Measurements from ENCODE around the gene ACVRL1.

ACVRL1 gene

GRCh38 chr12:51959921-51960320, 52.6 kb downstream of the ACVRL1 start:
- no peaks in the 10 kb centered on the region for H3K27me3 ChIP-seq (replicated peaks; ENCODE audit: insufficient read depth, low read length)
- DNase-seq: no peak
- H3K4me2 ChIP-seq (ENCODE audit: low read depth, low read length): no peak overlapping the region
- H4K20me1 ChIP-seq (ENCODE audit: insufficient read depth, low read length): no peaks in the 10 kb centered on the region
- no peaks in the 10 kb centered on the region for H3K9me2 ChIP-seq (replicated peaks; ENCODE audit: insufficient read depth, low read length)
- no peaks in the 10 kb centered on the region for H3K79me2 ChIP-seq (ENCODE audit: low read length)
- TF ChIP-seq EZH2 (optimal IDR thresholded peaks at IDR 0.05; ENCODE audit: low read depth, low read length) (no peak), EZH2phosphoT487 (IDR thresholded peaks at IDR 0.05; ENCODE audit: low read length) (no peak)
- no peak overlapping the region for H3K9ac ChIP-seq (ENCODE audit: low read length)
- no peaks in the 10 kb centered on the region for H3K36me3 ChIP-seq (replicated peaks; ENCODE audit: insufficient read depth, low read length)
- no peaks in the 10 kb centered on the region for H3K9me3 ChIP-seq (replicated peaks; ENCODE audit: insufficient read depth, low read length)
- H2AFZ ChIP-seq (ENCODE audit: low read length): no peak overlapping the region
- peaks cover 12% of the 10 kb centered on the region; the same call in 1 of the 2 replicates for H3F3A ChIP-seq (ENCODE audit: insufficient read depth, low read length)
- H3K27ac ChIP-seq (ENCODE audit: low read length): no peak overlapping the region
- peaks cover 14% of the 10 kb centered on the region for H3K4me1 ChIP-seq (ENCODE audit: low read length)
- H3K4me3 ChIP-seq (ENCODE audit: low read length): no peak overlapping the region

GRCh38 chr12:51960488-51960887, 53.2 kb downstream of the ACVRL1 start:
- TF ChIP-seq EZH2 (optimal IDR thresholded peaks at IDR 0.05; ENCODE audit: low read depth, low read length): no peak
- TF ChIP-seq, protein P1, sequence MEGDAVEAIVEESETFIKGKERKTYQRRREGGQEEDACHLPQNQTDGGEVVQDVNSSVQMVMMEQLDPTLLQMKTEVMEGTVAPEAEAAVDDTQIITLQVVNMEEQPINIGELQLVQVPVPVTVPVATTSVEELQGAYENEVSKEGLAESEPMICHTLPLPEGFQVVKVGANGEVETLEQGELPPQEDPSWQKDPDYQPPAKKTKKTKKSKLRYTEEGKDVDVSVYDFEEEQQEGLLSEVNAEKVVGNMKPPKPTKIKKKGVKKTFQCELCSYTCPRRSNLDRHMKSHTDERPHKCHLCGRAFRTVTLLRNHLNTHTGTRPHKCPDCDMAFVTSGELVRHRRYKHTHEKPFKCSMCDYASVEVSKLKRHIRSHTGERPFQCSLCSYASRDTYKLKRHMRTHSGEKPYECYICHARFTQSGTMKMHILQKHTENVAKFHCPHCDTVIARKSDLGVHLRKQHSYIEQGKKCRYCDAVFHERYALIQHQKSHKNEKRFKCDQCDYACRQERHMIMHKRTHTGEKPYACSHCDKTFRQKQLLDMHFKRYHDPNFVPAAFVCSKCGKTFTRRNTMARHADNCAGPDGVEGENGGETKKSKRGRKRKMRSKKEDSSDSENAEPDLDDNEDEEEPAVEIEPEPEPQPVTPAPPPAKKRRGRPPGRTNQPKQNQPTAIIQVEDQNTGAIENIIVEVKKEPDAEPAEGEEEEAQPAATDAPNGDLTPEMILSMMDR (IDR thresholded peaks at IDR 0.05; ENCODE audit: low read length): no peak
- TF ChIP-seq EZH2phosphoT487 (IDR thresholded peaks at IDR 0.05; ENCODE audit: low read length): no peak
- Histone ChIP-seq H3K27me3 (replicated peaks; ENCODE audit: insufficient read depth, low read length) (no peaks in the 10 kb centered on the region), H3K9me2 (replicated peaks; ENCODE audit: insufficient read depth, low read length) (no peaks in the 10 kb centered on the region), H2AFZ (ENCODE audit: low read length) (no peak overlapping the region), H3F3A (ENCODE audit: insufficient read depth, low read length) (peaks cover 10% of the 10 kb centered on the region; the same call in 1 of the 2 replicates), H3K9me3 (replicated peaks; ENCODE audit: insufficient read depth, low read length) (no peaks in the 10 kb centered on the region), H3K9ac (ENCODE audit: low read length) (no peak overlapping the region), H3K79me2 (ENCODE audit: low read length) (no peaks in the 10 kb centered on the region), H3K4me2 (ENCODE audit: low read depth, low read length) (no peak overlapping the region), H3K27ac (ENCODE audit: low read length) (no peak overlapping the region), H3K4me3 (ENCODE audit: low read length) (no peak overlapping the region), H4K20me1 (ENCODE audit: insufficient read depth, low read length) (no peaks in the 10 kb centered on the region), H3K36me3 (replicated peaks; ENCODE audit: insufficient read depth, low read length) (no peaks in the 10 kb centered on the region), H3K4me1 (ENCODE audit: low read length) (peaks cover 10% of the 10 kb centered on the region)
- no peak for DNase-seq

DNA sequence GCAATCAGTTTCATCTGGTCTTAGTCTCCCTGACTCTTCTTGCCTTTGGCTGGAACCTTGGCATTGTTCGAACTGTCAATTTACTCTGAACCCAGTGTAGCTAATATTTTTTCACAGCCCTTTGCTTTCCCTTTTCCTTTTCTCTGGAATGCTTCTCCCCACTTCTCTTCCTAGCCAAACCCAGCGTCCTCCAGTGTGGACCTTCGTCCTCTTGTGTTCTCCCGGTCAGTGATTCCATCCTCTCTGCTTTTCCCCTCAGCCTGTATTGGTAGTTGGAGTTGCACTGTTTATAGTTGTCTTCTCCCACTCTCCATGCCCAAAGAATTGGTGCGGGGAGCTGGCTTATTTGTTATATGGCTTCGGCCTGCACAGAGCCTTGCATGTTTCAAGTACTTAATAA, 53.6 kb downstream of the ACVRL1 start:
- Histone ChIP-seq H3K9me2 (replicated peaks; ENCODE audit: insufficient read depth, low read length) (no peaks in the 10 kb centered on the region), H3F3A (ENCODE audit: insufficient read depth, low read length) (peaks cover 6% of the 10 kb centered on the region; the same call in 1 of the 2 replicates), H3K4me2 (ENCODE audit: low read depth, low read length) (no peak overlapping the region), H2AFZ (ENCODE audit: low read length) (no peak overlapping the region), H3K4me1 (ENCODE audit: low read length) (peaks cover 7% of the 10 kb centered on the region), H3K9me3 (replicated peaks; ENCODE audit: insufficient read depth, low read length) (no peaks in the 10 kb centered on the region), H3K9ac (ENCODE audit: low read length) (no peak overlapping the region), H3K79me2 (ENCODE audit: low read length) (no peaks in the 10 kb centered on the region), H4K20me1 (ENCODE audit: insufficient read depth, low read length) (no peaks in the 10 kb centered on the region), H3K27ac (ENCODE audit: low read length) (no peak overlapping the region), H3K36me3 (replicated peaks; ENCODE audit: insufficient read depth, low read length) (no peaks in the 10 kb centered on the region), H3K4me3 (ENCODE audit: low read length) (no peak overlapping the region), H3K27me3 (replicated peaks; ENCODE audit: insufficient read depth, low read length) (no peaks in the 10 kb centered on the region)
- DNase-seq: no peak
- TF ChIP-seq EZH2phosphoT487 (IDR thresholded peaks at IDR 0.05; ENCODE audit: low read length) (no peak), EZH2 (optimal IDR thresholded peaks at IDR 0.05; ENCODE audit: low read depth, low read length) (no peak)
- TF ChIP-seq, protein P1 (IDR thresholded peaks at IDR 0.05; ENCODE audit: low read length): no peak

- no peaks in the 10 kb centered on the region for H3K36me3 ChIP-seq (replicated peaks; ENCODE audit: insufficient read depth, low read length)
- no peaks in the 10 kb centered on the region for H3K9me3 ChIP-seq (replicated peaks; ENCODE audit: insufficient read depth, low read length)
- H3K9ac ChIP-seq (ENCODE audit: low read length): no peak overlapping the region
- no peaks in the 10 kb centered on the region for H3K4me1 ChIP-seq (ENCODE audit: low read length)
- H3K27me3 ChIP-seq (replicated peaks; ENCODE audit: insufficient read depth, low read length): no peaks in the 10 kb centered on the region
- H4K20me1 ChIP-seq (ENCODE audit: insufficient read depth, low read length): no peaks in the 10 kb centered on the region
- no peaks in the 10 kb centered on the region for H3K9me2 ChIP-seq (replicated peaks; ENCODE audit: insufficient read depth, low read length)
- TF ChIP-seq, protein P1 (IDR thresholded peaks at IDR 0.05; ENCODE audit: low read length): no peak
- TF ChIP-seq EZH2phosphoT487 (IDR thresholded peaks at IDR 0.05; ENCODE audit: low read length): no peak
- no peak for TF ChIP-seq EZH2 (optimal IDR thresholded peaks at IDR 0.05; ENCODE audit: low read depth, low read length)
- H3K27ac ChIP-seq (ENCODE audit: low read length): no peak overlapping the region
- no peak overlapping the region for H3K4me3 ChIP-seq (ENCODE audit: low read length)
- DNase-seq: no peak
- no peak overlapping the region for H2AFZ ChIP-seq (ENCODE audit: low read length)
- no peaks in the 10 kb centered on the region for H3K79me2 ChIP-seq (ENCODE audit: low read length)
- H3F3A ChIP-seq (ENCODE audit: insufficient read depth, low read length): no peaks in the 10 kb centered on the region
- no peak overlapping the region for H3K4me2 ChIP-seq (ENCODE audit: low read depth, low read length)
These were observed 54.5 kb downstream of the ACVRL1 start for GRCh38 chr12:51961834-51962233.
